NCI-H1694 (cell line): ENCODE measurements around the gene ANKS1A.
"Not testable (repeated sequence)": the region's sequence is repeated elsewhere in the genome, so short reads cannot be mapped to it uniquely, and the experiment has no call there.

ENCODE experiments used
- DNase-seq: peaks from one replicate; lab custom pipeline; 2025; lab: John Stamatoyannopoulos, UW

The ANKS1A gene

DNA sequence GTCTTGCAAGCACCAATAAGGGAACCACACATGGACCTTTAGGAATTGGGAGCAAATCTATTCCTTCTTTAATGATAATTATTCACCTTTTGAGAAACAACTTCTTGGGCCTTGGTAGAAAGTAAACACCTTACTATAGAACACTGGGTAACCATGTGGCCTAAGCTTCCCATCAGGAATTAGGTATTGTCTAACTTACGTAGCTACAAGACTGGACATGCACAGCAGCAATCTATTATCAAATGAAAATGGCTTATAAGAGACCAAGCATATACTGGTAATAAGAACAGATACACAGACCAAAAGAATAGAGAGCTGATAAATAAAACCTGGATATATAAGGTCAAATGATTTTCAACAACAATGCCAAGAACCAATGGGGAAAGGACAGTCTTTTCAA is 235.3 kb downstream of the ANKS1A start:
- DNase-seq = no peak

DNA sequence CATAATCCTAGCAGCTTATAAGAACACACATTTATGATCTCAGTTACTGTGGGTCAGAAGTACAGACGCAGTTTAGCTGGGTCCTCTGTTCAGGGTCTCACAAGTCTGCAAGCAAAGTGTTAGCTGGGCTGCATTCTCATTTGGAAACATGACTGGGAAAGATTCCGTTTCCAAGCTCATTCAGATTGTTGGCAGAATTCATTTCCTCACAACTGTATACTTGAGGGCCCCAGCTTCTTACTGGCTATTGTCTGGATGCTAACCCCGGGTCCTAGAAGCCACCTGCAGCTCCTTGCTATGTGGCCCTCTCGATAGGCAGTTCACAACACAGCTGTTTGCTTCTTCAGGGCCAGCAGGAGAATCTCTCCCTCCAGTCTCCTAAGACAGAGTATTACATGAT is 239.0 kb downstream of the ANKS1A start:
- DNase-seq = no peak

- DNase-seq = no peak
Measured at GRCh38 chr6:35128496-35128895, 239.4 kb downstream of the ANKS1A start.

GRCh38 chr6:35136185-35136584 is 247.1 kb downstream of the ANKS1A start:
- DNase-seq = no peak

GRCh38 chr6:35138191-35138590 is 249.1 kb downstream of the ANKS1A start:
- DNase-seq = not testable (repeated sequence)

GRCh38 chr6:35139470-35139869 is 250.4 kb downstream of the ANKS1A start:
- DNase-seq = no peak

DNA sequence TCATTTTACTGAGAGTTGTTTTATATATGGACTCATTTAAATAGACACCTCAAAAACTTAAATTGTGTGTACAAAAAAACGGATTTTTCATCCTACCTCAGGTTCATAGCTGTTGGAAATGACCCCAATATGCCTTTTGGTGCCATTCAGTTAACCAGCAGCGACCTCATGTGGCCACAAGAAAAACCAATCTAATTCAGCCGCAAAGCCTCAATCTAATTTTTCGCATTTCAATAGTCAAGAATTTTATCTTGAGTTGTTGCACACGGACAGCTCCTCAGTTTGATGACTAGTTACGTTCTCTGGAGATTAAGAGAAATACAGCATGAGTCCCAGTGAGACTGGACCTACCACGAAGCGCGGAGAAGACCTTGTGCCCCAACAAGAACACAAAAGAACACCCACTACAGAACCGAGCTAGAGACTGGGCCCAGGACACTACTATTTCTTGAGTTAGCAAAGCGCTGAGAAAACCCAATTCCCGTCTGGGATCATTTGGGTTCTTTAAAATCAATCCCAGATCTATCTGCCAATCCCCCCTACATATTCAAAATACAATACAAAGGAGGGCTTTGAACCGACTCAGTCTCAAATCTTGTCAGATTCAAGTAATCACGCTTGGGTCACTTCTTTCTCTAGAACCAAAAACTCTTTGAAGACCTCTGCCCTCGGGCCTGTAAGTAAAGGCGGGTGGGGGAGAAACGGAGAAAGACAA is 251.0 kb downstream of the ANKS1A start:
- DNase-seq = peak; percentile 19

DNA sequence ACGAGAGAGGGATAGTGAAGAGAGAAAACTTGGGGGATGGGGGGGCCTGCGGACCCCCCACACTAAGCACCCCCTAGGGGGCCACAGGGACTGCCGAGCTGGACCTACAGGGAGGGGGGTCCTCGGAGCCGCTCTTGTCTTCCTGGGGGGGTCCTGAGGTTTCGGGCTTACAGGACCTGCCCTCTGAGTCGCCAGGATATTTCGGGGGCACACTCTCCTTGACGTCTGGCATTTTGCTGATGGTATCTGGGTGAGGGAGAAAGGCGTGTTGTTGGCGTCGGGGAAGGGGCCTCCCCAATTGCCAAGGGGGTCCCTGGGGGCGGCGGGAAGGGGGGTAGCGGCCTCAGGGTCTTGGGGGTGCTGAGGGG is 251.6 kb downstream of the ANKS1A start:
- DNase-seq = no peak
